Raji (cell line): ENCODE data around the gene XKR7.

Experiments
- POLR2A ChIP-seq: IDR thresholded peaks from 2 replicates; pipeline ENCODE4 v1.6.1; 2011; ENCODE audit warnings: low read depth, low read length, control low read depth; ENCODE audit not compliant: insufficient read depth

The XKR7 gene

GRCh38 chr20:31934968-31935764 is 32.8 kb upstream of the XKR7 start:
- no peak for TF ChIP-seq POLR2A

- TF ChIP-seq POLR2A: no peak
Measured at GRCh38 chr20:31936420-31936819, 31.5 kb upstream of the XKR7 start.

GRCh38 chr20:31937820-31938219 is 30.1 kb upstream of the XKR7 start:
- TF ChIP-seq POLR2A: no peak

GRCh38 chr20:31939661-31940060 is 28.3 kb upstream of the XKR7 start:
- no peak for TF ChIP-seq POLR2A

- no peak for TF ChIP-seq POLR2A
Measured at GRCh38 chr20:31943052-31943471, 24.9 kb upstream of the XKR7 start.

GRCh38 chr20:31945319-31945718 is 22.6 kb upstream of the XKR7 start:
- no peak for TF ChIP-seq POLR2A

GRCh38 chr20:31945785-31946184 is 22.2 kb upstream of the XKR7 start:
- TF ChIP-seq POLR2A: no peak

- TF ChIP-seq POLR2A: no peak
Measured at GRCh38 chr20:31948008-31948407, 19.9 kb upstream of the XKR7 start.

GRCh38 chr20:31949877-31950646 is 17.9 kb upstream of the XKR7 start:
- TF ChIP-seq POLR2A: no peak

- no peak for TF ChIP-seq POLR2A
Measured at GRCh38 chr20:31951203-31951529, 16.8 kb upstream of the XKR7 start.

GRCh38 chr20:31951530-31952453 is 16.2 kb upstream of the XKR7 start, which contains the start of gene PDRG1:
TSS of gene PDRG1 (minus strand) at chr20:31952046. CDS start at chr20:31951961, 85 bp downstream.
- TF ChIP-seq POLR2A: peak; percentile 94

GRCh38 chr20:31953556-31954148 is 14.3 kb upstream of the XKR7 start:
- TF ChIP-seq POLR2A: no peak

GRCh38 chr20:31954500-31954899 is 13.5 kb upstream of the XKR7 start:
- TF ChIP-seq POLR2A: no peak

- no peak for TF ChIP-seq POLR2A
Measured at GRCh38 chr20:31956556-31957526, 11.1 kb upstream of the XKR7 start.
